Neural progenitor cell (in vitro differentiated cells): ENCODE measurements around the gene INKA1. TPM values are rescaled to one million over a fixed set of nuclear protein-coding genes. Genes with fewer than 3 reads are reported as not detected.

ENCODE experiments used
- DNase-seq: peaks from one replicate; pipeline ENCODE4 v3.0.0-alpha.2; 2016; ENCODE audit warnings: low spot score
- H2AFZ ChIP-seq: fragments of 200-600 bp; sonication (generic); replicated peaks from 2 replicates; pipeline ENCODE4 v1.6.1; 2016; ENCODE audit warnings: antibody characterized with exemption
- H3F3A ChIP-seq: fragments of 200-600 bp; sonication (generic); 2 replicates; pipeline ENCODE4 v1.6.1; 2016; ENCODE audit warnings: antibody characterized with exemption, low read depth
- H3K27ac ChIP-seq: fragments of 200-600 bp; sonication (generic); 2 replicates; pipeline ENCODE4 v1.5.1; 2016; ENCODE audit warnings: mild to moderate bottlenecking
- H3K27me3 ChIP-seq: fragments of 200-600 bp; sonication (generic); 2 replicates; pipeline ENCODE4 v1.6.1; 2016; ENCODE audit warnings: mild to moderate bottlenecking, moderate library complexity
- H3K36me3 ChIP-seq: fragments of 200-600 bp; sonication (generic); 2 replicates; pipeline ENCODE4 v1.5.1; 2016
- H3K4me1 ChIP-seq: fragments of 200-600 bp; sonication (generic); 2 replicates; pipeline ENCODE4 v1.6.1; 2016; ENCODE audit warnings: mixed run types
- H3K4me2 ChIP-seq: fragments of 200-600 bp; sonication (generic); 2 replicates; pipeline ENCODE4 v1.6.1; 2016
- H3K4me3 ChIP-seq: fragments of 200-600 bp; sonication (generic); 2 replicates; pipeline ENCODE4 v1.5.1; 2016
- H3K79me2 ChIP-seq: fragments of 200-600 bp; sonication (generic); 2 replicates; pipeline ENCODE4 v1.6.1; 2016; ENCODE audit warnings: low read depth
- H3K9ac ChIP-seq: fragments of 200-600 bp; sonication (generic); 2 replicates; pipeline ENCODE4 v1.6.1; 2016
- H3K9me3 ChIP-seq: fragments of 200-600 bp; sonication (generic); 2 replicates; pipeline ENCODE4 v1.5.1; 2016; ENCODE audit warnings: low read depth
- H4K20me1 ChIP-seq: fragments of 200-600 bp; sonication (generic); 2 replicates; pipeline ENCODE4 v1.6.1; 2016; ENCODE audit warnings: low read depth
- H3K27ac Mint-ChIP-seq: 3 replicates; pipeline ENCODE4 v1.8.0; 2021; ENCODE audit warnings: mixed read lengths
- H3K27me3 Mint-ChIP-seq: 2 replicates; pipeline ENCODE4 v1.8.0; 2022; ENCODE audit warnings: low read depth, mild to moderate bottlenecking, inconsistent platforms, moderate library complexity, mixed read lengths; ENCODE audit not compliant: insufficient read depth
- H3K36me3 Mint-ChIP-seq: 3 replicates; pipeline ENCODE4 v1.8.0; 2021; ENCODE audit warnings: mixed read lengths
- H3K4me1 Mint-ChIP-seq: 3 replicates; pipeline ENCODE4 v1.8.0; 2021; ENCODE audit warnings: mixed read lengths
- H3K4me3 Mint-ChIP-seq: 3 replicates; pipeline ENCODE4 v1.8.0; 2021; ENCODE audit warnings: mild to moderate bottlenecking, moderate library complexity, mixed read lengths
- H3K9me3 Mint-ChIP-seq: 3 replicates; pipeline ENCODE4 v1.8.0; 2020; ENCODE audit warnings: mixed read lengths
- CTCF ChIP-seq: fragments of 200-600 bp; sonication (generic); IDR thresholded peaks from 2 replicates; pipeline ENCODE4 v1.5.1; 2017; ENCODE audit warnings: antibody characterized with exemption, mild to moderate bottlenecking
- EZH2 ChIP-seq: fragments of 200-600 bp; sonication (generic); IDR thresholded peaks from 2 replicates; pipeline ENCODE4 v1.6.1; 2017; ENCODE audit warnings: antibody characterized with exemption, mild to moderate bottlenecking, moderate library complexity
- EZH2phosphoT487 ChIP-seq: fragments of 200-600 bp; sonication (generic); IDR thresholded peaks from 2 replicates; pipeline ENCODE4 v1.6.1; 2017; ENCODE audit warnings: antibody characterized with exemption
- total RNA-seq: library from RNA; depleted of rRNA; stranded (reverse); fragments of >200 nt; gene quantifications from 2 replicates; pipeline ENCODE4 v1.2.3, GENCODE V29; 2015; ENCODE audit warnings: low replicate concordance

The INKA1 gene
- total RNA-seq, 1 donor from 2014 or later, result not detected

- H2AFZ ChIP-seq, result no peak overlapping the region
- Mint-ChIP-seq H3K27ac (no peak overlapping the region), H3K27me3 (no peaks in the 10 kb centered on the region), H3K4me3 (no peak overlapping the region), H3K4me1 (peaks cover 9% of the 10 kb centered on the region), H3K36me3 (peaks cover 11% of the 10 kb centered on the region), H3K9me3 (no peaks in the 10 kb centered on the region)
- H3K4me1 ChIP-seq, result peaks cover 4% of the 10 kb centered on the region
- no peaks in the 10 kb centered on the region for H3K36me3 ChIP-seq
- no peak overlapping the region for H3K27ac ChIP-seq
- no peaks in the 10 kb centered on the region for H3K9me3 ChIP-seq
- H3K27me3 ChIP-seq, result no peaks in the 10 kb centered on the region
- peaks cover 99% of the 10 kb centered on the region for H3K79me2 ChIP-seq
- no peaks in the 10 kb centered on the region for H3F3A ChIP-seq
- H4K20me1 ChIP-seq, result peaks cover 71% of the 10 kb centered on the region
- no peak overlapping the region for H3K4me2 ChIP-seq
- no peak overlapping the region for H3K4me3 ChIP-seq
- no peak overlapping the region for H3K9ac ChIP-seq
- no peak for DNase-seq
- no peak for TF ChIP-seq CTCF
- TF ChIP-seq EZH2, result no peak
- TF ChIP-seq EZH2phosphoT487, result no peak
Observed at GRCh38 chr3:49757197-49757596, 45.9 kb upstream of the INKA1 start.

- DNase-seq, result no peak
- no peak overlapping the region for H3K4me3 Mint-ChIP-seq
- Histone ChIP-seq H3K36me3 (no peaks in the 10 kb centered on the region), H3K27me3 (no peaks in the 10 kb centered on the region), H3K4me2 (no peak overlapping the region), H3K79me2 (peaks cover 99% of the 10 kb centered on the region), H3K9me3 (no peaks in the 10 kb centered on the region), H3K4me3 (no peak overlapping the region), H3K9ac (no peak overlapping the region), H4K20me1 (peaks cover 69% of the 10 kb centered on the region), H2AFZ (no peak overlapping the region), H3K27ac (no peak overlapping the region), H3K4me1 (peaks cover 4% of the 10 kb centered on the region), H3F3A (no peaks in the 10 kb centered on the region)
- no peak overlapping the region for H3K27ac Mint-ChIP-seq
- peaks cover 9% of the 10 kb centered on the region for H3K4me1 Mint-ChIP-seq
- no peaks in the 10 kb centered on the region for H3K27me3 Mint-ChIP-seq
- H3K36me3 Mint-ChIP-seq, result peaks cover 7% of the 10 kb centered on the region
- TF ChIP-seq CTCF (no peak), EZH2 (no peak), EZH2phosphoT487 (no peak)
- no peaks in the 10 kb centered on the region for H3K9me3 Mint-ChIP-seq
Observed at GRCh38 chr3:49759226-49759625, 43.8 kb upstream of the INKA1 start.

- Histone ChIP-seq H4K20me1 (peaks cover 51% of the 10 kb centered on the region), H3K4me3 (no peak overlapping the region), H2AFZ (no peak overlapping the region), H3K27ac (no peak overlapping the region), H3K27me3 (no peaks in the 10 kb centered on the region), H3F3A (no peaks in the 10 kb centered on the region), H3K4me2 (no peak overlapping the region), H3K36me3 (no peaks in the 10 kb centered on the region), H3K4me1 (no peaks in the 10 kb centered on the region), H3K79me2 (peaks cover 98% of the 10 kb centered on the region), H3K9ac (no peak overlapping the region), H3K9me3 (no peaks in the 10 kb centered on the region)
- TF ChIP-seq EZH2 (no peak), EZH2phosphoT487 (no peak), CTCF (no peak)
- no peaks in the 10 kb centered on the region for H3K27me3 Mint-ChIP-seq
- DNase-seq, result no peak
- H3K9me3 Mint-ChIP-seq, result no peaks in the 10 kb centered on the region
- peaks cover 3% of the 10 kb centered on the region for H3K4me1 Mint-ChIP-seq
- H3K36me3 Mint-ChIP-seq, result peaks cover 12% of the 10 kb centered on the region
- no peak overlapping the region for H3K27ac Mint-ChIP-seq
- no peak overlapping the region for H3K4me3 Mint-ChIP-seq
Observed at GRCh38 chr3:49761661-49762060, 41.4 kb upstream of the INKA1 start.
